HFFc6 (cell line): ENCODE measurements around the gene CT47A1. TPM values are rescaled to one million over a fixed set of nuclear protein-coding genes. Genes with fewer than 3 reads are reported as not detected.
"Not testable (repeated sequence)": the region's sequence is repeated elsewhere in the genome, so short reads cannot be mapped to it uniquely, and the experiment has no call there.

Experiments
- DNase-seq: peaks from one replicate; pipeline ENCODE4 v3.0.0-alpha.2; 2018
- H3K27ac Mint-ChIP-seq: 2 replicates; pipeline ENCODE4 v1.8.0; 2020; ENCODE audit warnings: mild to moderate bottlenecking, mixed read lengths
- H3K27me3 Mint-ChIP-seq: 2 replicates; pipeline ENCODE4 v1.8.0; 2021; ENCODE audit warnings: mild to moderate bottlenecking, moderate library complexity, mixed read lengths; ENCODE audit not compliant: insufficient read depth
- H3K36me3 Mint-ChIP-seq: 2 replicates; pipeline ENCODE4 v1.8.0; 2021; ENCODE audit warnings: low read depth, mixed read lengths
- H3K4me1 Mint-ChIP-seq: 2 replicates; pipeline ENCODE4 v1.8.0; 2020; ENCODE audit warnings: low read depth, mixed read lengths
- H3K4me3 Mint-ChIP-seq: 2 replicates; pipeline ENCODE4 v1.8.0; 2020; ENCODE audit warnings: mild to moderate bottlenecking, moderate library complexity, mixed read lengths
- H3K9me3 Mint-ChIP-seq: 2 replicates; pipeline ENCODE4 v1.8.0; 2020; ENCODE audit warnings: mild to moderate bottlenecking, mixed read lengths
- total RNA-seq, 6 experiments: library from RNA; stranded (reverse); fragmentation: NEBNext Ultra II Directional; extraction: Animal tissue kit (Norgen Biotek cat#: 25700); gene quantifications; 2 replicates in 1 of 6; 3 replicates in 5 of 6; pipeline ENCODE4 v1.2.3, GENCODE V29; 2021
- TF ChIP-seq, protein P1 (sequence below): fragments of 200-600 bp; sonication (generic); IDR thresholded peaks from 2 replicates; pipeline ENCODE4 v1.5.0; 2021; ENCODE audit warnings: antibody characterized with exemption, mild to moderate bottlenecking

CT47A1 gene
- total RNA-seq, 6 experiments from 2014 or later: not detected

DNA sequence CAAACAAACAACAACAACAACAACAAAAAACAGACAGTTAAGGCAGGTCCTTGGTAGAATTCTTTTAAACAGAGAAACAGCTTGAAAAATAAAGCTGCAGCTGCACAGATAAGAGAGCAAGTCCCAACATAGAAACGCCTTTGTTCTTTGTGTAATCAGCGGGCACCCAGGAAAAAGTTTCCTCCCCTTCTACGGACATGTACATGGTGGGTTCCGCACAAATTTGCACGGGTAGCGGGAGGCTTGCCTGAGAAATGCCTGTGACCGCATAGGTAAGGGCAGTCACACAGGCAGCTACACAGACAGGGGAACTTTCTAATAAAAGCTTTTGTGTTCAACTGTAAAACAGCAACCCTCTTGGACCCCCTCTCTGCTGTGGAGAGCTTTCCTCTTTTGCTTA is 25.7 kb upstream of the CT47A1 start:
- no peaks in the 10 kb centered on the region for H3K36me3 Mint-ChIP-seq
- H3K4me1 Mint-ChIP-seq: no peaks in the 10 kb centered on the region
- no peak overlapping the region for H3K4me3 Mint-ChIP-seq
- no peak overlapping the region for H3K27ac Mint-ChIP-seq
- TF ChIP-seq, protein P1, sequence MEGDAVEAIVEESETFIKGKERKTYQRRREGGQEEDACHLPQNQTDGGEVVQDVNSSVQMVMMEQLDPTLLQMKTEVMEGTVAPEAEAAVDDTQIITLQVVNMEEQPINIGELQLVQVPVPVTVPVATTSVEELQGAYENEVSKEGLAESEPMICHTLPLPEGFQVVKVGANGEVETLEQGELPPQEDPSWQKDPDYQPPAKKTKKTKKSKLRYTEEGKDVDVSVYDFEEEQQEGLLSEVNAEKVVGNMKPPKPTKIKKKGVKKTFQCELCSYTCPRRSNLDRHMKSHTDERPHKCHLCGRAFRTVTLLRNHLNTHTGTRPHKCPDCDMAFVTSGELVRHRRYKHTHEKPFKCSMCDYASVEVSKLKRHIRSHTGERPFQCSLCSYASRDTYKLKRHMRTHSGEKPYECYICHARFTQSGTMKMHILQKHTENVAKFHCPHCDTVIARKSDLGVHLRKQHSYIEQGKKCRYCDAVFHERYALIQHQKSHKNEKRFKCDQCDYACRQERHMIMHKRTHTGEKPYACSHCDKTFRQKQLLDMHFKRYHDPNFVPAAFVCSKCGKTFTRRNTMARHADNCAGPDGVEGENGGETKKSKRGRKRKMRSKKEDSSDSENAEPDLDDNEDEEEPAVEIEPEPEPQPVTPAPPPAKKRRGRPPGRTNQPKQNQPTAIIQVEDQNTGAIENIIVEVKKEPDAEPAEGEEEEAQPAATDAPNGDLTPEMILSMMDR: no peak
- no peak for DNase-seq
- no peaks in the 10 kb centered on the region for H3K9me3 Mint-ChIP-seq
- peaks cover 1% of the 10 kb centered on the region; the same call in 1 of the 2 replicates for H3K27me3 Mint-ChIP-seq

DNA sequence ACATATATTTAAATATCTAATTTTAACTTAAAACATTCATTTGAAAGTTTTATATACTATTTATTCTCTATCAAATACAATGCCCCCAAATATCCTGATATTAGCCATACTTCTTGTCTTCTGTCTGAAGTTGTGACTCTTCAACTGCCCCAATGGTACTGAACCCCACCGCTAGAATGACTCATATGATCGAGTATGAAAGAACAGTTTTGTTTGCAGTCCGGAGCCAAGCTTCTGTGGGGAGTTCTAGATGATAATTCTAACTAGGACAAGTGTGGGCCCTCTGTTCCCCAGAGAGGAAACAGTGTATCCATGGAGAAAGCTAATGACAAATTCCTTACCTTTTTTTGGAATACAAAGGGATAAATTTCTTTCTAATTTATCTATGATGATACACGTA is 24.7 kb upstream of the CT47A1 start:
- Mint-ChIP-seq H3K27me3 (peaks cover 1% of the 10 kb centered on the region; the same call in 1 of the 2 replicates), H3K4me3 (no peak overlapping the region), H3K36me3 (no peaks in the 10 kb centered on the region), H3K9me3 (no peaks in the 10 kb centered on the region), H3K4me1 (no peaks in the 10 kb centered on the region), H3K27ac (no peak overlapping the region)
- no peak for DNase-seq
- TF ChIP-seq, protein P1: no peak

DNA sequence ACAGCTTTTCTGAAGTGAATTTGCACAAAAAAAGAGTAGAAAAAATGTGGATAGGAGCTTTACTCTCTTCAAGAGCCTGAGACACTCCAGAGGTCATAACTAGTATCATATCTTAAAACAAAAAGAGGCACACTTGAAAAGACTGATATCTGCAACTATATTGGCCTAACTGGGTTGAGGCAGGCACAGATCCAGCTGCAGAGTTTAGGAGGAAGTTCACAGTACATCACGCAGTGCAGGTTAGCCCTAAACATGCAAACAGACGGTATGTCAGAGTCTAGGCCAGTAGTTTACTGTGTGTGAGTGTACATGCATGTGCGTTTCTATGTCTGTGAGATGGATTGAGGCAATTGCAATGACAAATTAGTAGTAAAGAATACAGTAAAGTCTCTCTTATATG is 24.2 kb upstream of the CT47A1 start:
- no peak for DNase-seq
- no peaks in the 10 kb centered on the region for H3K4me1 Mint-ChIP-seq
- no peak overlapping the region for H3K4me3 Mint-ChIP-seq
- no peak overlapping the region for H3K27ac Mint-ChIP-seq
- peaks cover 1% of the 10 kb centered on the region; the same call in 1 of the 2 replicates for H3K27me3 Mint-ChIP-seq
- H3K9me3 Mint-ChIP-seq: no peaks in the 10 kb centered on the region
- H3K36me3 Mint-ChIP-seq: no peaks in the 10 kb centered on the region
- TF ChIP-seq, protein P1: no peak

DNA sequence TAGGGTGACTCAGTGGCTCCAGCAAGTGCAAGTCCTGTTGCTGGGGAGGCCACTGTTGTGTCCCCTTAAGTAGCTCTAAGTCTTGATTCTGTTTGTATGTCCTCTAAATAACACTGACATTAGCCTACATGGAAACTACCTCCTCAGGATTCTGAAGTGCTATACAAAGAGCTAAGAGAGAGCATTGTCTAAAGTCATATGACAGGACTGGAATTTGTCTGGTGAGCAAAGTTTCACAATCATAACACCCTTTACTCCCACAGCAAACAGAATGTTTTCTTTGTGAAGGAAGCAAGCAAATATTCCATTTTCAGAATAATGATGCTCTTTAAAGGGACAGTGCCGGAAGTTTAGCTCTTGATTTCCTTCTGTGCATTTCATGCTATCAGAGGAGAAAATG is 23.4 kb upstream of the CT47A1 start:
- no peak for DNase-seq
- TF ChIP-seq, protein P1: no peak
- Mint-ChIP-seq H3K4me1 (no peaks in the 10 kb centered on the region), H3K36me3 (no peaks in the 10 kb centered on the region), H3K27ac (no peak overlapping the region), H3K9me3 (no peaks in the 10 kb centered on the region), H3K27me3 (peaks cover 1% of the 10 kb centered on the region; the same call in 1 of the 2 replicates), H3K4me3 (no peak overlapping the region)

DNA sequence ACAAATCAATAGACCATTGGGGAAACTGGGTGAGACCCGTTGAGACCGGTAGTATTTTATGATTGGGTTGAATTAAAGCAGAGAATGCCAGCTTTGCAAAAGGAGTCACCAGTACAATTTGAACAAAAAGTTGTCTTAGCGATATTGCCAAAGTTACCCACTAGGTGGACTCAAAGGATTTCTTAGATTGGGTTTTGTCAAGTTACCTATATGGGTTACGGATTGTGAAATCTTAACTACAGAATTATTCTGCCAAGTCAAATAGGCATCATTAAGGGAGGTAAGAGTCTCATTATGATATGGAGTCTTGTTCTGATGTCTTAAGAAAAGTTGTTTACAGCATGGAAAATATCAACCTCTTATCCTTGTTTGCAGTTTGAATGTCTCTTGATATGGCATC is 15.0 kb upstream of the CT47A1 start:
- Mint-ChIP-seq H3K27ac (no peak overlapping the region), H3K27me3 (peaks cover 3% of the 10 kb centered on the region; the same call in 1 of the 2 replicates), H3K9me3 (no peaks in the 10 kb centered on the region), H3K4me3 (no peak overlapping the region), H3K36me3 (no peaks in the 10 kb centered on the region), H3K4me1 (no peaks in the 10 kb centered on the region)
- DNase-seq: no peak
- TF ChIP-seq, protein P1: peak; percentile 55

DNA sequence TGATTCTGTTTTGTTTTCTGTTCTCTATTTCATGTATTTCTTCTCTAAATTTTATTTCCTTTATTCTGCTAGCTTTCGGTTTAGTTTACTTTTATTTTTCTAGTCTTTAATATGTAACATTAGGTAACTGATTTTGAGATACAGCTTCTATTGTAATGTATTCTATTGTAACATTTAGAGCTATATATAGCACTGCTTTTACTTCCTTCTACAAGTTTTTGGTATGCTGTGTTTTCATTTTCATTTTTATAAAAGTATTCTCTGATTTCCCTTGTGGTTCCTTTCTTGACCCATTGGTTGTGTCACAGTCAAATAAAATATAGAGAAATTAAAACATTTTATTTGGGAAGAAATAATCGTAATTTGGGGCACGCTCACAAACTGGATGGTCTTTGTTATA is 13.9 kb upstream of the CT47A1 start:
- no peaks in the 10 kb centered on the region for H3K4me1 Mint-ChIP-seq
- no peak overlapping the region for H3K4me3 Mint-ChIP-seq
- TF ChIP-seq, protein P1: no peak
- no peak overlapping the region for H3K27ac Mint-ChIP-seq
- peaks cover 3% of the 10 kb centered on the region; the same call in 1 of the 2 replicates for H3K27me3 Mint-ChIP-seq
- no peak for DNase-seq
- no peaks in the 10 kb centered on the region for H3K36me3 Mint-ChIP-seq
- no peaks in the 10 kb centered on the region for H3K9me3 Mint-ChIP-seq

DNA sequence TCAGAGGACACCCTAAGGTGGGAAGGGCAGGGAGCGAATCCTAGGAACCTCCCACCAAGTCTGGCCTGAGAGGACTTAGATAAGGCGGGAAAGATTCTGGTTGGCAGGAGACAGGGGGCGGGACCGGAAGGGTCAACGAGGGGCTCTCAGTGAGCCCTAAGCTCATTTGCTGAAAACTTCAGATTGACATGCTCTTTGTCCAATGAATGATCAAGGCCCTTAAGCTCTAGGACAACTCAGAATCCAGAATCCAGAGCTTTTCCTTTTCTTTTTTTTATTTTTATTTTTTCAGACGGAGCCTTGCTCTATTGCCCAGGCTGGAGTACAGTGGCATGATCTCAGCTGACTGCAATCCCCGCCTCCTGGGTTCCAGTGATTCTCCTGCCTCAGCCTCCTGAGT is 29.1 kb downstream of the CT47A1 start, which contains the start of gene CT47A7:
Gene CT47A7 (minus strand): TSS at position 101 of the 400 bp plus-strand sequence. CDS start 255 bp downstream, outside the sequence.
- not testable (repeated sequence) for DNase-seq, H3K4me1 Mint-ChIP-seq, H3K27ac Mint-ChIP-seq, H3K27me3 Mint-ChIP-seq, H3K36me3 Mint-ChIP-seq, H3K4me3 Mint-ChIP-seq, H3K9me3 Mint-ChIP-seq
